Skeletal muscle tissue (tissue), 4 donors: ENCODE measurements around the gene LHPP. TPM values are rescaled to one million over a fixed set of nuclear protein-coding genes. Genes with fewer than 3 reads are reported as not detected.

Source experiments
- H3K27ac ChIP-seq: one replicate; pipeline ENCODE4 v1.7.0; 2013; ENCODE audit warnings: mild to moderate bottlenecking, low read depth, low read length, inconsistent platforms
- H3K27me3 ChIP-seq, 3 donors: one replicate each; pipeline ENCODE4 v1.7.0; 2013; ENCODE audit warnings: low read length in 3 of 3; ENCODE audit not compliant: control insufficient read depth in 3 of 3, insufficient read depth in 3 of 3
- H3K36me3 ChIP-seq, 3 donors: one replicate each; pipeline ENCODE4 v1.7.0; 2013; ENCODE audit warnings: low read length in 3 of 3; ENCODE audit not compliant: control insufficient read depth in 3 of 3, insufficient read depth in 3 of 3
- H3K4me1 ChIP-seq, 3 donors: one replicate each; pipeline ENCODE4 v1.7.0; 2013; ENCODE audit warnings: low read length in 3 of 3, mild to moderate bottlenecking in 3 of 3; ENCODE audit not compliant: control insufficient read depth in 3 of 3, insufficient read depth in 3 of 3
- H3K4me3 ChIP-seq, 3 donors: one replicate each; pipeline ENCODE4 v1.7.0; 2013; ENCODE audit warnings: low read length in 3 of 3
- H3K9ac ChIP-seq, 3 donors: one replicate each; pipeline ENCODE4 v1.7.0; 2013; ENCODE audit warnings: low read length in 3 of 3, mild to moderate bottlenecking in 3 of 3, moderate library complexity in 2 of 3, low read depth in 1 of 3
- H3K9me3 ChIP-seq, 3 donors: one replicate each; pipeline ENCODE4 v1.7.0; 2013; ENCODE audit warnings: low read length in 3 of 3; ENCODE audit not compliant: control insufficient read depth in 3 of 3
- total RNA-seq: library from RNA; depleted of rRNA; stranded (reverse); fragments of >200 nt; gene quantifications from one replicate; pipeline ENCODE4 v1.2.3, GENCODE V29; 2014
- donor health status: Osteomylitis.

LHPP gene
- total RNA-seq, 1 donor from 2014 or later, result 4.2 TPM

DNA sequence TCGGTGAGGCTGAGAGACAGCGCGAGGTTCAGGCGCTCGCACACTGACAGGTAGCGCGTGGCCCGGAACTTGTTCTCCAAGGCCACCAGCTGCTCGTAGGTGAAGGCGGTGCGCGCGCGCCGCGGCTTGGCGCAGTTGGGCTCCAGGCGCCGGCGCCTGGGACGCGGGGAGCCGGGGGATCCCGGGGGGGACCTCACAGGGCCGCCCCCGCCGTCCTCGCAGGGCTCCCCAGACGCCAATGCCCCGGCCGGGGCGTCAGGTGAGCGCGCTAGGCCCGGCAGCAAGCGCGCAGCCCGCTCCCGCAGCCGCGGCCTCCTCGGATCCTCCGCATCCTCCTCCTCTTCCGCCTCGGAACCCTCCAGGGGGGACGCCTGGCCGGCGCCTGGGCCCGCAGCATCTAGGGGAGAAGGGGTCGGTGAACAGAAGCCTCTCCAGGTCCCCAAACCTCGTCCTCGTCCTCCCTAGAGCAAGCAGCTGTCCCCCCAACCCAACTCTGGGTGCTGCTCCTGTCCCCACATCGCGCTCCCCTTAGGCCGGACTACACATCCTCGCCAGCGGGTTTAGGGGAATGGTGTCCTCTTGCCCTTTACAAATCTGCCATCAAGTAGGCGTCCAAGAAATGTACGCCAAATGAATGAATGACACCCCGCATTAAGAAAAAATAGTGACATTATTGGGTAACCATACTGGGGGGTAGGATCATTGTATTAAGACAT, 13.7 kb upstream of the LHPP start:
- H3K4me1 ChIP-seq, result peaks cover 11 to 19% (median 17%) of the 10 kb centered on the region in 3 donors

DNA sequence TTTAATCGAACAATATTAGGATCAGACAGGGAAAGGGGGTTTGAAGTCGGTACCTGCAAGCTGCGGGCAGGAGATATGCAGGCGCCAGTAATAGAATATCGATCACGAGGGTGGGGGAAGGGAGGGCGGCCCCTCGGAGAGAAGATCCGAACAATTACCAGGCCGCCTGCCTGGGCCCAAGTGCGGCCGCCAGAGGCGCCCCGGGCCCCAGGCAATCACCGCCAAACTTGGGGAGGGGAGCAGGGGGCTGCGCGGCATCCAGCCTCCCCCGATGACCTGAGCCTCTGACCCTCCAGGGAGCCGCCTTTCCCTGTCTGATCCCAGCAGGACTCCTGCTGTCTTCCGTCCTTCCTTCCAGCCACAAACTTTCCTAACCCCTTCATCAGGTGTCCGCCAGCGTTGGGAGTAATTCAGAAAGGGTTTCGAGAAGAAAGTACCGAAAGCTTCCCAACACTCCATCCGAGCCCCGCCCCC, 12.9 kb upstream of the LHPP start:
- no peaks in the 10 kb centered on the region for H3K9me3 ChIP-seq
- peaks cover 11 to 19% (median 17%) of the 10 kb centered on the region in 3 donors for H3K4me1 ChIP-seq
- no peaks in the 10 kb centered on the region for H3K36me3 ChIP-seq
- no peak overlapping the region for H3K27ac ChIP-seq
- H3K27me3 ChIP-seq, result peaks cover 67 to 74% (median 72%) of the 10 kb centered on the region in 3 donors
- no peak overlapping the region for H3K9ac ChIP-seq
- peak overlapping the region in 2 of 3 donors; percentile 27 to 29 for H3K4me3 ChIP-seq

More for the DNA sequence above, 13.7 kb upstream of the LHPP start:
- H3K4me3 ChIP-seq, result peak overlapping the region in 2 of 3 donors; percentile 17 to 35
- no peak overlapping the region for H3K27ac ChIP-seq
- no peak overlapping the region for H3K9ac ChIP-seq
- H3K9me3 ChIP-seq, result no peaks in the 10 kb centered on the region
- H3K36me3 ChIP-seq, result no peaks in the 10 kb centered on the region
- H3K27me3 ChIP-seq, result peaks cover 67 to 69% (median 67%) of the 10 kb centered on the region in 3 donors

GRCh38 chr10:124449170-124450011, 12.2 kb upstream of the LHPP start:
- H3K27ac ChIP-seq, result no peak overlapping the region
- H3K9ac ChIP-seq, result no peak overlapping the region
- H3K27me3 ChIP-seq, result peaks cover 69 to 75% (median 72%) of the 10 kb centered on the region in 3 donors
- peaks cover 11 to 19% (median 17%) of the 10 kb centered on the region in 3 donors for H3K4me1 ChIP-seq
- no peaks in the 10 kb centered on the region for H3K9me3 ChIP-seq
- no peaks in the 10 kb centered on the region for H3K36me3 ChIP-seq
- peak overlapping the region in 2 of 3 donors; percentile 27 to 45 for H3K4me3 ChIP-seq

GRCh38 chr10:124450012-124450782, 11.4 kb upstream of the LHPP start, which contains the start of gene NKX1-2:
Gene NKX1-2 (minus strand): TSS chr10:124450035. CDS start chr10:124449943, 92 bp downstream.
- Histone ChIP-seq H3K4me3 (peak within 1 kb of the TSS in 2 of 3 donors; percentile 36 to 56), H3K36me3 (no peaks in the 10 kb centered on the region), H3K4me1 (peaks cover 11 to 19% (median 17%) of the 10 kb centered on the region in 3 donors), H3K9me3 (no peaks in the 10 kb centered on the region), H3K27ac (no peak within 1 kb of the TSS), H3K9ac (peak within 1 kb of the TSS in 1 of 3 donors; percentile 8), H3K27me3 (peaks cover 74 to 77% (median 75%) of the 10 kb centered on the region in 3 donors)

- peaks cover 74 to 79% (median 76%) of the 10 kb centered on the region in 3 donors for H3K27me3 ChIP-seq
These were observed 10.9 kb upstream of the LHPP start for GRCh38 chr10:124450783-124451057.

GRCh38 chr10:124451276-124451675, 10.3 kb upstream of the LHPP start:
- Histone ChIP-seq H3K27ac (no peak overlapping the region), H3K4me3 (no peak overlapping the region), H3K27me3 (peaks cover 74 to 80% (median 79%) of the 10 kb centered on the region in 3 donors), H3K36me3 (no peaks in the 10 kb centered on the region), H3K4me1 (peaks cover 11 to 19% (median 17%) of the 10 kb centered on the region in 3 donors), H3K9ac (no peak overlapping the region), H3K9me3 (no peaks in the 10 kb centered on the region)

More at GRCh38 chr10:124450783-124451057, 10.9 kb upstream of the LHPP start:
- Histone ChIP-seq H3K4me1 (peaks cover 11 to 19% (median 17%) of the 10 kb centered on the region in 3 donors), H3K4me3 (no peak overlapping the region), H3K36me3 (no peaks in the 10 kb centered on the region), H3K27ac (no peak overlapping the region), H3K9ac (no peak overlapping the region), H3K9me3 (no peaks in the 10 kb centered on the region)

GRCh38 chr10:124453960-124454610, 7.5 kb upstream of the LHPP start:
- H3K27me3 ChIP-seq, result peaks cover 48 to 63% (median 58%) of the 10 kb centered on the region in 3 donors

DNA sequence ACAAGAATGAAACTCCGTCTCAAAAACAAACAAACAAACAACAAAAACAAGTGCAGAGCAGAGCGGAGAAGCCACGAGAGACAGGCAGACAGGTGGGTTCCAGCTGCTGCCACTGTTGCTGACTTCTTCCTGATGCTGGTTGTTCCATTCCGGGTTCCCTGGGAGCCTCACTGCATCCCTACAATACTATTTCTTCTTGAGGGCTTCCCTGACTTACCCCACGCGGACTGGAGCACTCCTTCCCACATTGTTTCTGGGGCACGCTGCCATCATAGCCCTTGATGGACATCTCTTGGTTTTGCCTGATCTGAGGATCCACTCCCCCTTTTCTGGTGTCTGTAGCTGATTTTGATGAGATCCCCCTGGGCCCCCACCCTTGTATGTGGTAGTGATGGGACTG, 6.2 kb upstream of the LHPP start:
- H3K9me3 ChIP-seq, result no peaks in the 10 kb centered on the region
- no peak overlapping the region for H3K27ac ChIP-seq
- H3K4me1 ChIP-seq, result no peaks in the 10 kb centered on the region
- no peaks in the 10 kb centered on the region for H3K36me3 ChIP-seq
- H3K27me3 ChIP-seq, result peaks cover 37 to 50% (median 46%) of the 10 kb centered on the region in 3 donors
- no peak overlapping the region for H3K9ac ChIP-seq
- no peak overlapping the region for H3K4me3 ChIP-seq

More at GRCh38 chr10:124453960-124454610, 7.5 kb upstream of the LHPP start:
- no peak overlapping the region for H3K9ac ChIP-seq
- peaks cover 6 to 11% (median 11%) of the 10 kb centered on the region in 3 donors for H3K4me1 ChIP-seq
- no peaks in the 10 kb centered on the region for H3K36me3 ChIP-seq
- no peak overlapping the region for H3K4me3 ChIP-seq
- no peak overlapping the region for H3K27ac ChIP-seq
- H3K9me3 ChIP-seq, result no peaks in the 10 kb centered on the region

- H3K4me3 ChIP-seq, result no peak overlapping the region
- H3K27ac ChIP-seq, result no peak overlapping the region
- no peaks in the 10 kb centered on the region for H3K9me3 ChIP-seq
- H3K4me1 ChIP-seq, result peaks cover 0 to 5% (median 0%) of the 10 kb centered on the region in 3 donors
- no peak overlapping the region for H3K9ac ChIP-seq
- H3K36me3 ChIP-seq, result no peaks in the 10 kb centered on the region
- peaks cover 17 to 34% (median 20%) of the 10 kb centered on the region in 3 donors for H3K27me3 ChIP-seq
These were observed 3.1 kb upstream of the LHPP start for GRCh38 chr10:124458473-124458872.
